ENCODE data around the gene TTF1.

DNA sequence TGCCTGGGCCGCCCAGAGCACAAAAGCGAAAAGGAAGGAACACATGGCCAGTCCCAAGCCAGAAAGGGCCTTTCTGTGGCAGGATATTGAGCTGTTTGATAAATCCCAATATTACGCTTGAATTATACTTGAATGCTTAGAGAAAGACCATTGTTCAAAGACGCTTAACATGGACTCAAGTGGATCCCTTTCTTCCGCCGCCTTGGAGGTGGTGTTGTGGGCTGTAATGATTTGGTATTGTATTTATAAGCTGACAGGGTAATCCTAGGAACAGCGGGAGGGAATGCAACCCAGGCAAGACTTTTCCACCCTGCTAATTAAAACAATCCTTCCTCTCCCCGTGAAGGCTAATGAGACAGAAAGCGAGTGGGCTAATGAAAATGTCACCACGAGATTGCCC, 28.2 kb upstream of the TTF1 start:
- TF ChIP-seq, protein P1, sequence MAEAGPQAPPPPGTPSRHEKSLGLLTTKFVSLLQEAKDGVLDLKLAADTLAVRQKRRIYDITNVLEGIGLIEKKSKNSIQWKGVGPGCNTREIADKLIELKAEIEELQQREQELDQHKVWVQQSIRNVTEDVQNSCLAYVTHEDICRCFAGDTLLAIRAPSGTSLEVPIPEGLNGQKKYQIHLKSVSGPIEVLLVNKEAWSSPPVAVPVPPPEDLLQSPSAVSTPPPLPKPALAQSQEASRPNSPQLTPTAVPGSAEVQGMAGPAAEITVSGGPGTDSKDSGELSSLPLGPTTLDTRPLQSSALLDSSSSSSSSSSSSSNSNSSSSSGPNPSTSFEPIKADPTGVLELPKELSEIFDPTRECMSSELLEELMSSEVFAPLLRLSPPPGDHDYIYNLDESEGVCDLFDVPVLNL (CRISPR knock-in tag; IDR thresholded peaks at IDR 0.05; ENCODE audit: borderline replicate concordance, low read depth), result no peak
- TF ChIP-seq, protein P2, sequence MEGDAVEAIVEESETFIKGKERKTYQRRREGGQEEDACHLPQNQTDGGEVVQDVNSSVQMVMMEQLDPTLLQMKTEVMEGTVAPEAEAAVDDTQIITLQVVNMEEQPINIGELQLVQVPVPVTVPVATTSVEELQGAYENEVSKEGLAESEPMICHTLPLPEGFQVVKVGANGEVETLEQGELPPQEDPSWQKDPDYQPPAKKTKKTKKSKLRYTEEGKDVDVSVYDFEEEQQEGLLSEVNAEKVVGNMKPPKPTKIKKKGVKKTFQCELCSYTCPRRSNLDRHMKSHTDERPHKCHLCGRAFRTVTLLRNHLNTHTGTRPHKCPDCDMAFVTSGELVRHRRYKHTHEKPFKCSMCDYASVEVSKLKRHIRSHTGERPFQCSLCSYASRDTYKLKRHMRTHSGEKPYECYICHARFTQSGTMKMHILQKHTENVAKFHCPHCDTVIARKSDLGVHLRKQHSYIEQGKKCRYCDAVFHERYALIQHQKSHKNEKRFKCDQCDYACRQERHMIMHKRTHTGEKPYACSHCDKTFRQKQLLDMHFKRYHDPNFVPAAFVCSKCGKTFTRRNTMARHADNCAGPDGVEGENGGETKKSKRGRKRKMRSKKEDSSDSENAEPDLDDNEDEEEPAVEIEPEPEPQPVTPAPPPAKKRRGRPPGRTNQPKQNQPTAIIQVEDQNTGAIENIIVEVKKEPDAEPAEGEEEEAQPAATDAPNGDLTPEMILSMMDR (IDR thresholded peaks at IDR 0.05), result no peak
- TF ChIP-seq, protein P3, sequence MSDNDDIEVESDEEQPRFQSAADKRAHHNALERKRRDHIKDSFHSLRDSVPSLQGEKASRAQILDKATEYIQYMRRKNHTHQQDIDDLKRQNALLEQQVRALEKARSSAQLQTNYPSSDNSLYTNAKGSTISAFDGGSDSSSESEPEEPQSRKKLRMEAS (CRISPR knock-in tag; IDR thresholded peaks at IDR 0.05), result no peak
- TF ChIP-seq, protein P4, sequence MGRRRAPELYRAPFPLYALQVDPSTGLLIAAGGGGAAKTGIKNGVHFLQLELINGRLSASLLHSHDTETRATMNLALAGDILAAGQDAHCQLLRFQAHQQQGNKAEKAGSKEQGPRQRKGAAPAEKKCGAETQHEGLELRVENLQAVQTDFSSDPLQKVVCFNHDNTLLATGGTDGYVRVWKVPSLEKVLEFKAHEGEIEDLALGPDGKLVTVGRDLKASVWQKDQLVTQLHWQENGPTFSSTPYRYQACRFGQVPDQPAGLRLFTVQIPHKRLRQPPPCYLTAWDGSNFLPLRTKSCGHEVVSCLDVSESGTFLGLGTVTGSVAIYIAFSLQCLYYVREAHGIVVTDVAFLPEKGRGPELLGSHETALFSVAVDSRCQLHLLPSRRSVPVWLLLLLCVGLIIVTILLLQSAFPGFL (CRISPR knock-in tag; IDR thresholded peaks at IDR 0.05; ENCODE audit: borderline replicate concordance), result no peak
- TF ChIP-seq NR3C1 (CRISPR knock-in tag; conservative IDR thresholded peaks at IDR 0.05; ENCODE audit: low read depth), result no peak
- TF ChIP-seq, protein P5, sequence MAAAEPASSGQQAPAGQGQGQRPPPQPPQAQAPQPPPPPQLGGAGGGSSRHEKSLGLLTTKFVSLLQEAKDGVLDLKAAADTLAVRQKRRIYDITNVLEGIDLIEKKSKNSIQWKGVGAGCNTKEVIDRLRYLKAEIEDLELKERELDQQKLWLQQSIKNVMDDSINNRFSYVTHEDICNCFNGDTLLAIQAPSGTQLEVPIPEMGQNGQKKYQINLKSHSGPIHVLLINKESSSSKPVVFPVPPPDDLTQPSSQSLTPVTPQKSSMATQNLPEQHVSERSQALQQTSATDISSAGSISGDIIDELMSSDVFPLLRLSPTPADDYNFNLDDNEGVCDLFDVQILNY (CRISPR knock-in tag; IDR thresholded peaks at IDR 0.05), result no peak
- TF ChIP-seq, protein P6, sequence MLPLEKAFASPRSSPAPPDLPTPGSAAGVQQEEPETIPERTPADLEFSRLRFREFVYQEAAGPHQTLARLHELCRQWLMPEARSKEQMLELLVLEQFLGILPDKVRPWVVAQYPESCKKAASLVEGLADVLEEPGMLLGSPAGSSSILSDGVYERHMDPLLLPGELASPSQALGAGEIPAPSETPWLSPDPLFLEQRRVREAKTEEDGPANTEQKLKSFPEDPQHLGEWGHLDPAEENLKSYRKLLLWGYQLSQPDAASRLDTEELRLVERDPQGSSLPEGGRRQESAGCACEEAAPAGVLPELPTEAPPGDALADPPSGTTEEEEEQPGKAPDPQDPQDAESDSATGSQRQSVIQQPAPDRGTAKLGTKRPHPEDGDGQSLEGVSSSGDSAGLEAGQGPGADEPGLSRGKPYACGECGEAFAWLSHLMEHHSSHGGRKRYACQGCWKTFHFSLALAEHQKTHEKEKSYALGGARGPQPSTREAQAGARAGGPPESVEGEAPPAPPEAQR (CRISPR knock-in tag; IDR thresholded peaks at IDR 0.05), result no peak

Measured in WTC11 (cell line).